SKM-1 (cell line): ENCODE data around the gene ARHGEF28.

ENCODE experiments used
- DNase-seq: peaks from one replicate; lab custom pipeline; 2025; ENCODE audit not compliant: unreplicated experiment; lab: John Stamatoyannopoulos, UW

ARHGEF28 gene

GRCh38 chr5:73851471-73852181, 225.6 kb downstream of the ARHGEF28 start:
- no peak for DNase-seq

GRCh38 chr5:73853091-73853490, 227.1 kb downstream of the ARHGEF28 start:
- DNase-seq, result no peak

- no peak for DNase-seq
Observed at GRCh38 chr5:73856997-73857396, 231.0 kb downstream of the ARHGEF28 start.

GRCh38 chr5:73857446-73857845, 231.4 kb downstream of the ARHGEF28 start:
- no peak for DNase-seq

GRCh38 chr5:73858054-73858453, 232.1 kb downstream of the ARHGEF28 start:
- no peak for DNase-seq

GRCh38 chr5:73858776-73859175, 232.8 kb downstream of the ARHGEF28 start:
- no peak for DNase-seq

GRCh38 chr5:73859696-73860095, 233.7 kb downstream of the ARHGEF28 start:
- peak; percentile 84 for DNase-seq

GRCh38 chr5:73861313-73861988, 235.5 kb downstream of the ARHGEF28 start:
- DNase-seq, result no peak

- DNase-seq, result no peak
Observed at GRCh38 chr5:73862796-73863195, 236.8 kb downstream of the ARHGEF28 start.

GRCh38 chr5:73863876-73864275, 237.9 kb downstream of the ARHGEF28 start:
- DNase-seq, result no peak

- DNase-seq, result no peak
Observed at GRCh38 chr5:73865315-73865714, 239.3 kb downstream of the ARHGEF28 start.

GRCh38 chr5:73867345-73868335, 241.6 kb downstream of the ARHGEF28 start:
- DNase-seq, result no peak

- no peak for DNase-seq
Observed at GRCh38 chr5:73883646-73884045, 257.6 kb downstream of the ARHGEF28 start.

GRCh38 chr5:73887688-73888087, 261.7 kb downstream of the ARHGEF28 start:
- no peak for DNase-seq

GRCh38 chr5:73890569-73890968, 264.6 kb downstream of the ARHGEF28 start:
- no peak for DNase-seq

GRCh38 chr5:73892218-73892617, 266.2 kb downstream of the ARHGEF28 start:
- no peak for DNase-seq

GRCh38 chr5:73892806-73893205, 266.8 kb downstream of the ARHGEF28 start:
- DNase-seq, result no peak

- no peak for DNase-seq
Observed at GRCh38 chr5:73893813-73894212, 267.8 kb downstream of the ARHGEF28 start.

GRCh38 chr5:73894860-73895259, 268.9 kb downstream of the ARHGEF28 start:
- DNase-seq, result no peak

- no peak for DNase-seq
Observed at GRCh38 chr5:73895471-73895870, 269.5 kb downstream of the ARHGEF28 start.

- DNase-seq, result no peak
Observed at GRCh38 chr5:73896097-73896496, 270.1 kb downstream of the ARHGEF28 start.
